H1 (cell line): ENCODE results near the gene IL1R1. TPM values are rescaled to one million over a fixed set of nuclear protein-coding genes. Genes with fewer than 3 reads are reported as not detected.

ENCODE experiments used
- CTCF ChIA-PET: fragments of 300-600 bp; sonication (Branson Sonifier 250); formaldehyde crosslinking; loops from one replicate; lab custom pipeline; 2021; ENCODE audit not compliant: partially characterized antibody; lab: Charles Lee
- POLR2A ChIA-PET: fragments of 300-600 bp; sonication (Branson Sonifier 250); formaldehyde crosslinking; loops from one replicate; lab custom pipeline; 2021; ENCODE audit warnings: inconsistent platforms; ENCODE audit not compliant: partially characterized antibody; lab: Charles Lee
- DNase-seq, 2 experiments: peaks; one replicate each; pipeline versions ENCODE4 v3.0.0 to v3.0.0-alpha.2; 2010 to 2022; ENCODE audit warnings: low spot score in 2 of 2, low read depth in 1 of 2, mixed read lengths in 1 of 2
- FAIRE-seq: peaks from 2 replicates; lab custom pipeline; 2011; peaks lifted over from hg19 to GRCh38; lab: Jason Lieb, UNC
- H2AFZ ChIP-seq: 2 replicates; pipeline ENCODE4 v1.8.1; 2012; ENCODE audit warnings: low read length, inconsistent platforms
- H2AK5ac ChIP-seq: 2 replicates; pipeline ENCODE4 v1.6.1; 2013; ENCODE audit warnings: low read depth, low read length
- H2BK120ac ChIP-seq: replicated peaks from 2 replicates; pipeline ENCODE3; 2013; ENCODE audit warnings: low read depth, low read length, inconsistent platforms
- H2BK12ac ChIP-seq: 2 replicates; pipeline ENCODE4 v1.6.1; 2013; ENCODE audit warnings: low read depth, low read length
- H2BK15ac ChIP-seq: 2 replicates; pipeline ENCODE4 v1.6.1; 2013; ENCODE audit warnings: low read length
- H2BK20ac ChIP-seq: 2 replicates; pipeline ENCODE4 v1.6.1; 2013; ENCODE audit warnings: low read length
- H2BK5ac ChIP-seq: 2 replicates; pipeline ENCODE4 v1.6.1; 2013; ENCODE audit warnings: low read depth, low read length
- H3K14ac ChIP-seq: 2 replicates; pipeline ENCODE4 v1.6.1; 2013; ENCODE audit warnings: inconsistent platforms; ENCODE audit not compliant: insufficient read length
- H3K18ac ChIP-seq: 2 replicates; pipeline ENCODE4 v1.6.1; 2013; ENCODE audit warnings: low read length; ENCODE audit errors: extremely low read depth
- H3K23ac ChIP-seq: 2 replicates; pipeline ENCODE4 v1.6.1; 2013; ENCODE audit warnings: inconsistent platforms; ENCODE audit not compliant: insufficient read length
- H3K23me2 ChIP-seq: 2 replicates; pipeline ENCODE4 v1.6.1; 2013; ENCODE audit warnings: low read depth, low read length
- H3K27ac ChIP-seq: 2 replicates; pipeline ENCODE4 v1.6.1; 2011; ENCODE audit warnings: low read depth, low read length, inconsistent platforms
- H3K27me3 ChIP-seq, 4 experiments: replicated peaks in 1 of 4; 1 replicate in 1 of 4; 2 replicates in 3 of 4; pipeline versions ENCODE4 v1.6.1 to v1.8.1; 2011 to 2013; ENCODE audit warnings: low read length in 3 of 4, mild to moderate bottlenecking in 3 of 4, inconsistent platforms in 2 of 4, mixed read lengths in 2 of 4, moderate library complexity in 1 of 4; ENCODE audit not compliant: control insufficient read depth in 3 of 4, insufficient read depth in 3 of 4; ENCODE audit errors: extremely low read depth in 1 of 4
- H3K36me3 ChIP-seq, 4 experiments: 2 replicates each; pipeline versions ENCODE4 v1.6.1 to v1.8.1; 2011 to 2013; ENCODE audit warnings: mild to moderate bottlenecking in 4 of 4, low read length in 3 of 4, moderate library complexity in 2 of 4, control low read depth in 1 of 4, inconsistent platforms in 1 of 4; ENCODE audit not compliant: insufficient read depth in 4 of 4, control insufficient read depth in 2 of 4
- H3K4ac ChIP-seq: replicated peaks from 2 replicates; pipeline ENCODE3; 2013; ENCODE audit warnings: low read length, low read depth, mixed read lengths, inconsistent platforms; ENCODE audit not compliant: insufficient read length
- H3K4me1 ChIP-seq, 4 experiments: replicated peaks in 1 of 4; 1 replicate in 1 of 4; 2 replicates in 3 of 4; pipeline versions ENCODE4 v1.6.1 to v1.8.1; 2011 to 2013; ENCODE audit warnings: low read length in 3 of 4, inconsistent platforms in 2 of 4, mixed read lengths in 1 of 4; ENCODE audit not compliant: insufficient read depth in 4 of 4, control insufficient read depth in 3 of 4
- H3K4me2 ChIP-seq, 2 experiments: 2 replicates each; pipeline versions ENCODE4 v1.6.1 to v1.8.1; 2011 to 2013; ENCODE audit warnings: low read depth in 2 of 2, low read length in 2 of 2, control low read depth in 1 of 2, inconsistent platforms in 1 of 2, mild to moderate bottlenecking in 1 of 2; ENCODE audit not compliant: insufficient read depth in 1 of 2
- H3K4me3 ChIP-seq, 4 experiments: fragments of 200-600, 300-600 bp in 1 of 4; sonication (generic), shearing (Covaris generic), sonication (Bioruptor Twin) in 1 of 4; 2 replicates each; pipeline versions ENCODE4 v1.5.1 to v1.8.1; 2011 to 2016; ENCODE audit warnings: low read length in 4 of 4, low read depth in 3 of 4, control low read depth in 2 of 4, inconsistent platforms in 2 of 4, mild to moderate bottlenecking in 2 of 4, mixed read lengths in 1 of 4, moderate library complexity in 1 of 4; ENCODE audit not compliant: insufficient read depth in 2 of 4; ENCODE audit errors: extremely low read depth in 1 of 4
- H3K56ac ChIP-seq: replicated peaks from 2 replicates; pipeline ENCODE3; 2013; ENCODE audit warnings: low read depth, mild to moderate bottlenecking, mixed read lengths, low read length, inconsistent platforms; ENCODE audit not compliant: insufficient read length
- H3K79me1 ChIP-seq: 2 replicates; pipeline ENCODE4 v1.6.1; 2013; ENCODE audit warnings: low read depth, low read length, control low read depth
- H3K79me2 ChIP-seq, 2 experiments: 2 replicates each; pipeline versions ENCODE4 v1.6.1 to v1.8.1; 2012 to 2013; ENCODE audit warnings: low read length in 2 of 2, mild to moderate bottlenecking in 2 of 2, inconsistent platforms in 1 of 2; ENCODE audit not compliant: insufficient read depth in 2 of 2, control insufficient read depth in 1 of 2
- H3K9ac ChIP-seq, 4 experiments: replicated peaks in 1 of 4; 1 replicate in 1 of 4; 2 replicates in 3 of 4; pipeline versions ENCODE4 v1.6.1 to v1.8.1; 2011 to 2013; ENCODE audit warnings: low read depth in 3 of 4, low read length in 3 of 4, control low read depth in 2 of 4, mild to moderate bottlenecking in 2 of 4, moderate library complexity in 2 of 4, inconsistent platforms in 1 of 4; ENCODE audit errors: extremely low read depth in 1 of 4
- H3K9me3 ChIP-seq, 2 experiments: 2 replicates each; pipeline versions ENCODE4 v1.6.1 to v1.8.1; 2012 to 2013; ENCODE audit warnings: mild to moderate bottlenecking in 2 of 2, moderate library complexity in 2 of 2, control low read depth in 1 of 2, inconsistent platforms in 1 of 2, low read depth in 1 of 2, low read length in 1 of 2, mixed read lengths in 1 of 2; ENCODE audit not compliant: insufficient read depth in 2 of 2
- H4K20me1 ChIP-seq, 2 experiments: replicated peaks in 1 of 2; 2 replicates each; pipeline versions ENCODE3 to v1.8.1; 2011 to 2013; ENCODE audit warnings: inconsistent platforms in 2 of 2, low read length in 2 of 2, mild to moderate bottlenecking in 1 of 2; ENCODE audit not compliant: insufficient read depth in 2 of 2, control insufficient read depth in 1 of 2
- H4K5ac ChIP-seq: 2 replicates; pipeline ENCODE4 v1.6.1; 2013; ENCODE audit warnings: low read length, low read depth, mixed read lengths, inconsistent platforms; ENCODE audit not compliant: insufficient read length
- H4K8ac ChIP-seq: 2 replicates; pipeline ENCODE4 v1.8.0; 2013; ENCODE audit warnings: mild to moderate bottlenecking, moderate library complexity, low read length, inconsistent platforms; ENCODE audit not compliant: insufficient read depth; ENCODE audit errors: extremely low read depth
- H4K91ac ChIP-seq: replicated peaks from 2 replicates; pipeline ENCODE3; 2013; ENCODE audit warnings: low read length, mixed read lengths, inconsistent platforms; ENCODE audit not compliant: insufficient read length
- ATF3 ChIP-seq: IDR thresholded peaks from 2 replicates; pipeline ENCODE4 v1.6.1; 2011; ENCODE audit warnings: low read depth, mild to moderate bottlenecking, low read length; ENCODE audit not compliant: insufficient read depth
- BACH1 ChIP-seq: IDR thresholded peaks from 2 replicates; pipeline ENCODE4 v1.6.1; 2012; ENCODE audit warnings: low read length, improper control_type of control experiment
- CHD1 ChIP-seq: IDR thresholded peaks from 2 replicates; pipeline ENCODE4 v1.6.1; 2012; ENCODE audit warnings: low read depth, low read length, improper control_type of control experiment
- KDM5A ChIP-seq: fragments of 200-600 bp; IDR thresholded peaks from 2 replicates; pipeline ENCODE4 v1.7.1; 2012; ENCODE audit warnings: mild to moderate bottlenecking, low read length, inconsistent platforms, mixed read lengths
- POLR2AphosphoS5 ChIP-seq: IDR thresholded peaks from 2 replicates; pipeline ENCODE4 v1.6.1; 2011; ENCODE audit warnings: low read depth, low read length
- SAP30 ChIP-seq: fragments of 300-600 bp; sonication (generic); IDR thresholded peaks from 2 replicates; pipeline ENCODE4 v1.7.1; 2012; ENCODE audit warnings: low read length, moderate library complexity, mild to moderate bottlenecking, inconsistent platforms; ENCODE audit not compliant: insufficient read depth, insufficient replicate concordance
- SIX5 ChIP-seq: IDR thresholded peaks from 2 replicates; pipeline ENCODE4 v1.6.1; 2011; ENCODE audit warnings: mild to moderate bottlenecking, low read depth, low read length
- SRF ChIP-seq: IDR thresholded peaks from 2 replicates; pipeline ENCODE4 v1.6.1; 2011; ENCODE audit warnings: mild to moderate bottlenecking, low read depth, low read length, moderate library complexity
- WGBS, 2 experiments: shearing (Covaris generic) in 1 of 2; methylation state at CpG; one replicate each; pipeline versions ENCODE4 v1.1.6 to v1.1.7; 2013 to 2015; ENCODE audit warnings: low lambda C conversion rate in 2 of 2, mixed read lengths in 2 of 2, inconsistent platforms in 1 of 2, low coverage in 1 of 2, missing lambda C conversion rate in 1 of 2; ENCODE audit not compliant: insufficient replicate concordance in 2 of 2, insufficient coverage in 1 of 2, insufficient read length in 1 of 2; ENCODE audit errors: extremely low coverage in 1 of 2, missing lambda C conversion rate in 1 of 2; 5-methylcytosine and 5-hydroxymethylcytosine counted together
- polyA plus RNA-seq, 7 experiments: library from polyadenylated mRNA; depleted of rRNA in 3 of 7; stranded (reverse) in 5 of 7; unstranded in 2 of 7; fragments of >200 nt in 5 of 7; fragments of 200-250 nt in 2 of 7; gene quantifications; 1 replicate in 5 of 7; 2 replicates in 1 of 7; 4 replicates in 1 of 7; pipeline versions ENCODE4 v1.2.1 to v1.2.3, GENCODE V29; 2011 to 2013; ENCODE audit warnings: missing spikeins in 2 of 7, mixed read lengths in 2 of 7
- total RNA-seq: library from RNA; stranded (reverse); fragmentation: NEBNext Ultra II Directional; extraction: Animal tissue kit (Norgen Biotek cat#: 25700); gene quantifications from 2 replicates; pipeline ENCODE4 v1.2.1, GENCODE V29; 2021

The IL1R1 gene
- total and polyA plus RNA-seq, 2 of the 8 experiments (the other 6 are each of a cell fraction or from before 2014, with no cell fraction given), result 0.34 to 0.47 TPM

- no peaks in the 10 kb centered on the region for H4K20me1 ChIP-seq
- TF ChIP-seq POLR2AphosphoS5 (no peak), SAP30 (no peak), KDM5A (no peak), ATF3 (no peak), SRF (no peak), SIX5 (no peak), BACH1 (no peak), CHD1 (no peak)
- H2BK120ac ChIP-seq, result no peak overlapping the region
- no peak for DNase-seq
- no peak overlapping the region for H2BK20ac ChIP-seq
- H3K18ac ChIP-seq, result no peak overlapping the region
- H2BK12ac ChIP-seq, result no peak overlapping the region
- H3K27ac ChIP-seq, result no peak overlapping the region
- H3K23me2 ChIP-seq, result peaks cover 2% of the 10 kb centered on the region
- no peak overlapping the region for H3K9ac ChIP-seq
- 90% methylated on average over 3 of the region's 3 CpGs; no CpG with 5 or more reads in 1 of the 2 experiments for WGBS, 2 experiments
- H3K4ac ChIP-seq, result no peak overlapping the region
- H3K9me3 ChIP-seq, result peaks cover 3 to 12% of the 10 kb centered on the region in 2 experiments; a peak in 2 of 4 replicates
- no peak overlapping the region for H2BK15ac ChIP-seq
- peaks cover 0 to 5% (median 3%) of the 10 kb centered on the region in 4 experiments; a peak in 3 of 7 replicates for H3K4me1 ChIP-seq
- H2AFZ ChIP-seq, result no peak overlapping the region
- H3K36me3 ChIP-seq, result no peaks in the 10 kb centered on the region
- no peak overlapping the region for H2BK5ac ChIP-seq
- H4K8ac ChIP-seq, result no peak overlapping the region
- H3K79me1 ChIP-seq, result no peaks in the 10 kb centered on the region
- H3K4me2 ChIP-seq, result no peak overlapping the region
- FAIRE-seq, result no peak
- H3K14ac ChIP-seq, result no peak overlapping the region
- CTCF ChIA-PET, result interaction anchor here (0.5 kb wide), 1 partner anchor 145 kb away, joined by 3 read pairs; no protein-coding TSS in a partner anchor
- H3K27me3 ChIP-seq, result peaks cover 5 to 15% (median 12%) of the 10 kb centered on the region in 4 experiments
- no peak overlapping the region for H3K56ac ChIP-seq
- POLR2A ChIA-PET, result no interaction called here
- no peak overlapping the region for H4K91ac ChIP-seq
- no peak overlapping the region for H3K4me3 ChIP-seq
- H2AK5ac ChIP-seq, result no peak overlapping the region
- no peaks in the 10 kb centered on the region for H3K79me2 ChIP-seq
- H4K5ac ChIP-seq, result no peak overlapping the region
- no peak overlapping the region for H3K23ac ChIP-seq
Measured at GRCh38 chr2:102147935-102148334, 5.4 kb downstream of the IL1R1 start.
